HEK293T (cell line): ENCODE data around the gene USP10.

Experiments used
- CTCF ChIA-PET: fragments of 350-600 bp; formaldehyde crosslinking; extraction: SDS; loops from one replicate; lab custom pipeline; 2021; ENCODE audit warnings: antibody characterized with exemption, inconsistent platforms; lab: Yijun Ruan, JAX
- POLR2A ChIA-PET: fragments of 350-600 bp; formaldehyde crosslinking; extraction: SDS; loops from one replicate; lab custom pipeline; 2020; ENCODE audit warnings: antibody characterized with exemption, inconsistent platforms; lab: Yijun Ruan, JAX
- DNase-seq: peaks from one replicate; pipeline ENCODE4 v3.0.0; 2012; ENCODE audit warnings: mixed read lengths; ENCODE audit errors: extremely low spot score
- ARNT ChIP-seq: fragments of 450-650 bp; IDR thresholded peaks from 2 replicates; pipeline ENCODE4 v1.6.1; 2017; ENCODE audit warnings: mild to moderate bottlenecking
- BHLHE40 ChIP-seq: fragments of 450-650 bp; IDR thresholded peaks from 2 replicates; pipeline ENCODE4 v1.6.1; 2016; ENCODE audit warnings: mild to moderate bottlenecking, moderate library complexity, borderline replicate concordance
- CTBP1 ChIP-seq: fragments of 450-650 bp; IDR thresholded peaks from 2 replicates; pipeline ENCODE4 v1.6.1; 2016; ENCODE audit warnings: borderline replicate concordance
- ELF4 ChIP-seq: fragments of 450-650 bp; IDR thresholded peaks from 2 replicates; pipeline ENCODE4 v1.6.1; 2017; ENCODE audit warnings: antibody characterized with exemption
- FOXA1 ChIP-seq: fragments of 450-650 bp; IDR thresholded peaks from 2 replicates; pipeline ENCODE4 v1.6.1; 2016; ENCODE audit warnings: mild to moderate bottlenecking
- FOXK2 ChIP-seq: fragments of 450-650 bp; IDR thresholded peaks from 2 replicates; pipeline ENCODE4 v1.6.1; 2016; ENCODE audit warnings: mild to moderate bottlenecking
- FOXM1 ChIP-seq: fragments of 450-650 bp; IDR thresholded peaks from 2 replicates; pipeline ENCODE4 v1.6.1; 2017; ENCODE audit warnings: mild to moderate bottlenecking, borderline replicate concordance
- HDGF ChIP-seq: fragments of 450-650 bp; IDR thresholded peaks from 2 replicates; pipeline ENCODE4 v1.6.1; 2017; ENCODE audit warnings: antibody characterized with exemption, borderline replicate concordance
- L3MBTL2 ChIP-seq: fragments of 450-650 bp; conservative IDR thresholded peaks from 2 replicates; pipeline ENCODE4 v1.6.1; 2016; ENCODE audit warnings: mild to moderate bottlenecking
- LEF1 ChIP-seq: fragments of 450-650 bp; IDR thresholded peaks from 2 replicates; pipeline ENCODE4 v1.6.1; 2017; ENCODE audit warnings: mild to moderate bottlenecking, borderline replicate concordance
- NFRKB ChIP-seq: fragments of 450-650 bp; IDR thresholded peaks from 2 replicates; pipeline ENCODE4 v1.6.1; 2016; ENCODE audit warnings: mild to moderate bottlenecking, moderate library complexity
- PKNOX1 ChIP-seq: fragments of 450-650 bp; IDR thresholded peaks from 2 replicates; pipeline ENCODE4 v1.6.1; 2016
- SP1 ChIP-seq: fragments of 450-650 bp; IDR thresholded peaks from 2 replicates; pipeline ENCODE4 v1.6.1; 2017
- SUZ12 ChIP-seq: fragments of 450-650 bp; IDR thresholded peaks from 2 replicates; pipeline ENCODE4 v1.6.1; 2016; ENCODE audit warnings: mild to moderate bottlenecking
- TARDBP ChIP-seq: fragments of 450-650 bp; IDR thresholded peaks from 2 replicates; pipeline ENCODE4 v1.6.1; 2016
- ZNF384 ChIP-seq: fragments of 450-650 bp; IDR thresholded peaks from 2 replicates; pipeline ENCODE4 v1.6.1; 2016

USP10 gene

GRCh38 chr16:84724606-84725309 is 25.0 kb downstream of the USP10 start:
- ChIA-PET POLR2A (interaction anchor here (0.8 kb wide), 1 partner anchor 14 kb away, joined by 3 read pairs; no protein-coding TSS in a partner anchor), CTCF (interaction anchor here (0.9 to 3.9 kb wide), 8 partner anchors 8 to 102 kb away, joined by 3 to 40 read pairs (median 12); no protein-coding TSS in a partner anchor)
- DNase-seq, result no peak
- no peak for TF ChIP-seq FOXA1
- no peak for TF ChIP-seq ELF4
- no peak for TF ChIP-seq FOXM1
- TF ChIP-seq PKNOX1, result no peak
- TF ChIP-seq LEF1, result no peak
- TF ChIP-seq ZNF384, result no peak
- TF ChIP-seq FOXK2, result no peak
- no peak for TF ChIP-seq TARDBP
- TF ChIP-seq SUZ12, result no peak
- TF ChIP-seq ARNT, result no peak

GRCh38 chr16:84725481-84726078 is 25.8 kb downstream of the USP10 start:
- TF ChIP-seq L3MBTL2 (no peak), SP1 (no peak), TARDBP (no peak), FOXK2 (no peak), LEF1 (no peak), ARNT (no peak), CTBP1 (no peak), SUZ12 (no peak), PKNOX1 (no peak), FOXM1 (no peak), NFRKB (no peak), HDGF (no peak), ELF4 (no peak), BHLHE40 (no peak)
- ChIA-PET CTCF (interaction anchor here (0.6 to 3.9 kb wide), 23 partner anchors 8 to 837 kb away, joined by 3 to 40 read pairs (median 6); partner anchors contain the start of gene KLHL36), POLR2A (interaction anchor here (0.8 to 1.2 kb wide), 3 partner anchors 15 to 78 kb away, joined by 3 read pairs; no protein-coding TSS in a partner anchor)
- no peak for DNase-seq

GRCh38 chr16:84726079-84726668 is 26.4 kb downstream of the USP10 start:
- peak; percentile 68 for DNase-seq
- TF ChIP-seq FOXM1 (no peak), HDGF (no peak)
- ChIA-PET POLR2A (interaction anchor here (1.1 to 1.2 kb wide), 2 partner anchors 25 to 78 kb away, joined by 3 read pairs; no protein-coding TSS in a partner anchor), CTCF (interaction anchor here (0.6 to 3.9 kb wide), 23 partner anchors 10 to 237 kb away, joined by 3 to 40 read pairs (median 6); partner anchors contain the start of gene KLHL36)

- DNase-seq, result no peak
- ChIA-PET POLR2A (interaction anchor here (1.1 to 1.2 kb wide), 2 partner anchors 26 to 79 kb away, joined by 3 read pairs; no protein-coding TSS in a partner anchor), CTCF (interaction anchor here (0.6 to 3.9 kb wide), 20 partner anchors 9 to 124 kb away, joined by 3 to 40 read pairs (median 6); partner anchors contain the start of gene KLHL36)
These were observed 27.1 kb downstream of the USP10 start for GRCh38 chr16:84726669-84727467.

GRCh38 chr16:84728853-84729424 is 29.1 kb downstream of the USP10 start:
- CTCF ChIA-PET, result interaction anchor here (0.5 to 2.2 kb wide), 3 partner anchors 9 to 1852 kb away, joined by 4 to 16 read pairs (median 10); no protein-coding TSS in a partner anchor
- TF ChIP-seq LEF1 (no peak), FOXM1 (no peak), PKNOX1 (no peak), FOXA1 (no peak)
- POLR2A ChIA-PET, result no interaction called here
- DNase-seq, result no peak

More at GRCh38 chr16:84726669-84727467, 27.1 kb downstream of the USP10 start:
- no peak for TF ChIP-seq PKNOX1
